CD4-positive, alpha-beta T cell (primary cell): Measurements from ENCODE around the gene SP3. TPM values are rescaled to one million over a fixed set of nuclear protein-coding genes. Genes with fewer than 3 reads are reported as not detected.

Experiments used
- ATAC-seq: fragments of 200-7000 bp; cut with Tn5 transposase; one replicate; pipeline ENCODE4 v1.10.0; 2022; ENCODE audit warnings: mild to moderate bottlenecking; ENCODE audit not compliant: poor library complexity
- CTCF ChIA-PET: fragments of 350-600 bp; sonication (Branson Sonifier 250); formaldehyde crosslinking; loops from one replicate; lab custom pipeline; 2021; ENCODE audit warnings: antibody characterized with exemption, inconsistent platforms; lab: Charles Lee
- POLR2A ChIA-PET: fragments of 350-600 bp; sonication (Branson Sonifier 250); formaldehyde crosslinking; loops from one replicate; lab custom pipeline; 2021; ENCODE audit warnings: antibody characterized with exemption, inconsistent platforms; lab: Charles Lee
- DNase-seq, 14 experiments: peaks; one replicate each; pipeline ENCODE4 v3.0.0-alpha.2; 2013 to 2020; ENCODE audit warnings: mixed read lengths in 2 of 14
- H3K27ac ChIP-seq, 2 donors: one replicate each; pipeline versions ENCODE4 v1.5.1 to v1.7.0; 2013; ENCODE audit warnings: low read length in 2 of 2, low read depth in 1 of 2, mild to moderate bottlenecking in 1 of 2
- H3K27me3 ChIP-seq, 2 experiments: 1 replicate in 1 of 2; 2 replicates in 1 of 2; pipeline versions ENCODE4 v1.6.1 to v1.7.0; 2013; ENCODE audit warnings: low read length in 2 of 2, control low read depth in 1 of 2, mild to moderate bottlenecking in 1 of 2, moderate library complexity in 1 of 2; ENCODE audit not compliant: insufficient read depth in 2 of 2, control insufficient read depth in 1 of 2
- H3K36me3 ChIP-seq: one replicate; pipeline ENCODE4 v1.6.1; 2013; ENCODE audit warnings: low read length, control low read depth; ENCODE audit not compliant: insufficient read depth
- H3K4me1 ChIP-seq: one replicate; pipeline ENCODE4 v1.6.1; 2013; ENCODE audit warnings: low read length, control low read depth; ENCODE audit not compliant: insufficient read depth
- H3K4me3 ChIP-seq: one replicate; pipeline ENCODE4 v1.5.1; 2013; ENCODE audit warnings: mild to moderate bottlenecking, low read length, moderate library complexity
- H3K9me3 ChIP-seq, 2 experiments: 1 replicate in 1 of 2; 2 replicates in 1 of 2; pipeline versions ENCODE4 v1.6.1 to v1.7.0; 2013; ENCODE audit warnings: low read length in 2 of 2, mild to moderate bottlenecking in 2 of 2, control low read depth in 1 of 2, moderate library complexity in 1 of 2; ENCODE audit not compliant: control insufficient read depth in 1 of 2, insufficient read depth in 1 of 2
- H3K27ac Mint-ChIP-seq: one replicate; pipeline ENCODE4 v1.8.0; 2020; ENCODE audit warnings: mixed read lengths
- H3K27me3 Mint-ChIP-seq: one replicate; pipeline ENCODE4 v1.8.0; 2021; ENCODE audit warnings: mixed read lengths
- H3K36me3 Mint-ChIP-seq: one replicate; pipeline ENCODE4 v1.8.0; 2021; ENCODE audit warnings: low read depth, mixed read lengths
- H3K4me1 Mint-ChIP-seq: one replicate; pipeline ENCODE4 v1.8.0; 2021; ENCODE audit warnings: low read depth, mixed read lengths
- H3K4me3 Mint-ChIP-seq: one replicate; pipeline ENCODE4 v1.8.0; 2020; ENCODE audit warnings: mild to moderate bottlenecking, mixed read lengths
- H3K9me3 Mint-ChIP-seq: one replicate; pipeline ENCODE4 v1.8.0; 2020; ENCODE audit warnings: mixed read lengths
- intact Hi-C, 2 experiments: fragments of 100-400 bp; cut with DNase I in 1 of 2; cut with micrococcal nuclease in 1 of 2; formaldehyde crosslinking; loops; one replicate each; pipeline versions ENCODE4 v1.15.1 to v1.9.0; 2023 to 2025; cut with DNase I, micrococcal nuclease
- total RNA-seq, 174 experiments: library from RNA in 2 of 174; stranded (reverse) in 2 of 174; gene quantifications; one replicate each; pipeline ENCODE4 v1.2.3 and lab custom pipeline; 2021 to 2026
- TF ChIP-seq, protein P1 (sequence below): fragments of 200-600 bp; IDR thresholded peaks from one replicate; pipeline ENCODE4 v1.8.0; 2022; ENCODE audit warnings: antibody characterized with exemption, mild to moderate bottlenecking

SP3 gene
- total RNA-seq, 2 experiments from 2014 or later, result 159 to 166 TPM

GRCh38 chr2:173858291-173858731, 106.9 kb downstream of the SP3 start:
- intact Hi-C loops, result no loop called here
- Mint-ChIP-seq H3K36me3 (no peaks in the 10 kb centered on the region), H3K4me1 (no peaks in the 10 kb centered on the region), H3K4me3 (no peak overlapping the region), H3K27ac (no peak overlapping the region), H3K27me3 (peaks cover 13% of the 10 kb centered on the region), H3K9me3 (no peaks in the 10 kb centered on the region)
- Histone ChIP-seq H3K36me3 (no peaks in the 10 kb centered on the region), H3K9me3 (no peaks in the 10 kb centered on the region), H3K4me1 (no peaks in the 10 kb centered on the region), H3K27me3 (peaks cover 0 to 3% of the 10 kb centered on the region in 2 experiments), H3K27ac (no peak overlapping the region), H3K4me3 (no peak overlapping the region)
- DNase-seq, result no peak
- POLR2A ChIA-PET, result no interaction called here
- TF ChIP-seq, protein P1, sequence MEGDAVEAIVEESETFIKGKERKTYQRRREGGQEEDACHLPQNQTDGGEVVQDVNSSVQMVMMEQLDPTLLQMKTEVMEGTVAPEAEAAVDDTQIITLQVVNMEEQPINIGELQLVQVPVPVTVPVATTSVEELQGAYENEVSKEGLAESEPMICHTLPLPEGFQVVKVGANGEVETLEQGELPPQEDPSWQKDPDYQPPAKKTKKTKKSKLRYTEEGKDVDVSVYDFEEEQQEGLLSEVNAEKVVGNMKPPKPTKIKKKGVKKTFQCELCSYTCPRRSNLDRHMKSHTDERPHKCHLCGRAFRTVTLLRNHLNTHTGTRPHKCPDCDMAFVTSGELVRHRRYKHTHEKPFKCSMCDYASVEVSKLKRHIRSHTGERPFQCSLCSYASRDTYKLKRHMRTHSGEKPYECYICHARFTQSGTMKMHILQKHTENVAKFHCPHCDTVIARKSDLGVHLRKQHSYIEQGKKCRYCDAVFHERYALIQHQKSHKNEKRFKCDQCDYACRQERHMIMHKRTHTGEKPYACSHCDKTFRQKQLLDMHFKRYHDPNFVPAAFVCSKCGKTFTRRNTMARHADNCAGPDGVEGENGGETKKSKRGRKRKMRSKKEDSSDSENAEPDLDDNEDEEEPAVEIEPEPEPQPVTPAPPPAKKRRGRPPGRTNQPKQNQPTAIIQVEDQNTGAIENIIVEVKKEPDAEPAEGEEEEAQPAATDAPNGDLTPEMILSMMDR, result no peak
- ATAC-seq, result no peak
- CTCF ChIA-PET, result no interaction called here
